ENCODE measurements around the gene AMD1. TPM values are rescaled to one million over a fixed set of nuclear protein-coding genes. Genes with fewer than 3 reads are reported as not detected.
A peak's percentile ranks its signal among the peaks of the same experiment; 100 is the strongest.

The AMD1 gene
- total and polyA plus RNA-seq, 9 of the 15 experiments (the other 6 are each of a cell fraction or from before 2014, with no cell fraction given): 60.0 to 151 (median 85.6) TPM

DNA sequence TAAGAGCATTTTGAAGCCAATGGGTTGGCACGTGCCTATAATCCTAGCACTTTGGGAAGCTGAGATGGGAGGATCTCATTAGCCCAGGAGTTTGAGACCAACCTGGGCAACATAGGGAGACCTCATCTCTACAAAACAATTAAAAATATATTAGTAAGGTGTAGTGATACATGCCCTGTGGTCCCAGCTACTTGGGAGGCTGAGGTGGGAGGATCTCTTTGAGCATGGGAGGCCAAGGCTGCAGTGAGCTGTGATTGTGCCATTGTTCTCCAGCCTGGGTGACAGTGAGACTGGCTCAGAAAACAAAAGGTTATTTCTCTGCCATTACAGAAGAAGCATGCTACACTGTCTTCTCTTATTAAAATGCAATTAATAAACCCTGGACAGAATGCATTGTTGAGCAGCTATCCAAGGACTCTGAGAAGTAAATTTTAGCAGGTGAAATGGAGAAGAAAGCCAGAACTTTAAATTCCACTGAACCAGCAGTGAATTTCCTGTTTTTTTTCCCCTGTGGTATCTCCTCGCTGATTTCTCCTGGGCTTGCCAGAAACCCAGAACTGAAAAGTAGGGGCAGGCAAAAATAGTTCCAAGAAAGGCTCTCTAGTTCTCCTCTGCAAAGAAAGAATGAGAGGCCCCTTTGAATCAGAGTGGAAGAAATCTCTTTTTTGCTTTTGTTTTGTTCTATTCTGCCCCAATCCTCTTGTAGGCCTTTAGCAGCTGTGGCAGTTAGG is 8.4 kb downstream of the AMD1 start (continued):
- TF ChIP-seq ZBTB8A (IDR thresholded peaks at IDR 0.05; ENCODE audit: partially characterized antibody) (no peak), SRSF7 (optimal IDR thresholded peaks at IDR 0.05; ENCODE audit: low read depth, low read length) (no peak)
- TF ChIP-seq, protein P1, sequence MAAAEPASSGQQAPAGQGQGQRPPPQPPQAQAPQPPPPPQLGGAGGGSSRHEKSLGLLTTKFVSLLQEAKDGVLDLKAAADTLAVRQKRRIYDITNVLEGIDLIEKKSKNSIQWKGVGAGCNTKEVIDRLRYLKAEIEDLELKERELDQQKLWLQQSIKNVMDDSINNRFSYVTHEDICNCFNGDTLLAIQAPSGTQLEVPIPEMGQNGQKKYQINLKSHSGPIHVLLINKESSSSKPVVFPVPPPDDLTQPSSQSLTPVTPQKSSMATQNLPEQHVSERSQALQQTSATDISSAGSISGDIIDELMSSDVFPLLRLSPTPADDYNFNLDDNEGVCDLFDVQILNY (CRISPR knock-in tag; IDR thresholded peaks at IDR 0.05): no peak

DNA sequence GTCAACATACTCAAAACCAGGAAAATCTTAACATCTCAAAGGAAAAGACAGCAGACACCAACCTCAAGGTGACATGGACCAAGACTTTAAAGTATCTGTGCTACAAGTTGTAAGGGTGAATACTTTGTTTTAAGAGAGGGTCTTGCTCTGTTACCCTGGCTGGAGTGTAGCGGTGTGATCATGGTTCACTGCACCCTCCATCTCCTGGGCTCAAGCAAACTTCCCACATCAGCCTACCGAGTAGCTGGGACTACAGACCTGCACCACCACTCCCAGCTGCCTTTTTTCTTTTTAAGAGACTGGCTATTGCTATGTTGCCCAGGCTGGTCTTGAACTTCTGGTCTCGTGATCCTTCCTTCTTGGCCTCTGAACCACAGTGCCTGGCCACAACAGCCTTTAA is 9.7 kb downstream of the AMD1 start:
- ChIA-PET POLR2A (interaction anchor here (4.6 kb wide), 1 partner anchor 8 kb away, joined by 96 read pairs; the partner anchor contains the start of gene AMD1), CTCF (ENCODE audit: low intra/inter-chr PET ratio) (no interaction called here)
- no peak overlapping the region for H3K27ac ChIP-seq (ENCODE audit: extremely low read depth, low read depth, low read length)
- WGBS (ENCODE audit: insufficient coverage, low coverage, missing lambda C conversion rate): 64% methylated on average over 3 of the region's 3 CpGs
- no peaks in the 10 kb centered on the region for H3K27me3 ChIP-seq (ENCODE audit: control insufficient read depth in 2 of 2, insufficient read depth in 2 of 2, low read length in 2 of 2)
- H3K9ac ChIP-seq (ENCODE audit: insufficient read depth in 1 of 2, low read depth in 2 of 2, low read length in 2 of 2): no peak overlapping the region
- TF ChIP-seq CEBPG (CRISPR knock-in tag; IDR thresholded peaks at IDR 0.05): no peak
- 0 out of 4 replicates have a peak, but pooled peaks of 1 of the 2 experiments have one; percentile 7 for TF ChIP-seq CEBPG (tag; conservative IDR thresholded peaks at IDR 0.05 in 1 of 2, IDR thresholded peaks at IDR 0.05 in 1 of 2)
- TF ChIP-seq KDM4B (IDR thresholded peaks at IDR 0.05; ENCODE audit: borderline replicate concordance in 2 of 2, low read depth in 1 of 2): no peak
- in situ Hi-C loops (cut with MboI): loop anchor here (10.0 kb wide), 1 partner anchor 200 kb away; no protein-coding TSS in a partner anchor
- peaks cover 21 to 27% of the 10 kb centered on the region in 2 experiments; a peak in 4 of 5 replicates for H3K4me1 ChIP-seq (replicated peaks in 1 of 2; ENCODE audit: control insufficient read depth in 2 of 2, insufficient read depth in 2 of 2, low read length in 2 of 2)
- peaks cover 100% of the 10 kb centered on the region for H3K79me2 ChIP-seq (ENCODE audit: control insufficient read depth, insufficient read depth, low read length)
- no peaks in the 10 kb centered on the region for H3K9me3 ChIP-seq (replicated peaks; ENCODE audit: control insufficient read depth, insufficient read depth, low read depth, low read length)
- H3K9me1 ChIP-seq (ENCODE audit: control insufficient read depth, insufficient read depth, low read length): no peaks in the 10 kb centered on the region
- peak; percentile 18 for ATAC-seq
- H2AFZ ChIP-seq (ENCODE audit: low read depth, low read length): no peak overlapping the region
- DNase-seq (ENCODE audit: extremely low read depth in 1 of 4, low spot score in 3 of 4): no peak
- BruUV-seq (replicated peaks): TSS peak; percentile 4
- no peak overlapping the region for H3K4me2 ChIP-seq (ENCODE audit: insufficient read depth, low read length)
- peaks cover 71% of the 10 kb centered on the region for H3K36me3 ChIP-seq (ENCODE audit: control insufficient read depth, insufficient read depth, low read length)
- H3K4me3 ChIP-seq: no peak overlapping the region
- peak; percentile 15 for FAIRE-seq
- peaks cover 38% of the 10 kb centered on the region for H4K20me1 ChIP-seq (replicated peaks; ENCODE audit: control insufficient read depth, insufficient read depth, low read length)
- intact Hi-C loops (cut with micrococcal nuclease): no loop called here
